ENCODE measurements around the gene MS4A2.
"Not testable (repeated sequence)": the region's sequence is repeated elsewhere in the genome, so short reads cannot be mapped to it uniquely, and the experiment has no call there.

MS4A2 gene

GRCh38 chr11:60101368-60101767 lies 12.9 kb downstream of the MS4A2 start:
- DNase-seq (ENCODE audit: low read depth): not testable (repeated sequence)

GRCh38 chr11:60104471-60105115 lies 16.1 kb downstream of the MS4A2 start:
- not testable (repeated sequence) for DNase-seq (ENCODE audit: low read depth)

- not testable (repeated sequence) for DNase-seq (ENCODE audit: low read depth)
Observed at GRCh38 chr11:60108631-60109030, 20.2 kb downstream of the MS4A2 start.

- DNase-seq (ENCODE audit: low read depth): no peak
Observed at GRCh38 chr11:60111793-60112192, 23.3 kb downstream of the MS4A2 start.

- DNase-seq (ENCODE audit: low read depth): no peak
Observed at GRCh38 chr11:60116996-60117790, 28.7 kb downstream of the MS4A2 start.

GRCh38 chr11:60118338-60118737 lies 29.9 kb downstream of the MS4A2 start:
- no peak for DNase-seq (ENCODE audit: low read depth)

- DNase-seq (ENCODE audit: low read depth): no peak
Observed at GRCh38 chr11:60119710-60120109, 31.2 kb downstream of the MS4A2 start.

- no peak for DNase-seq (ENCODE audit: low read depth)
Observed at GRCh38 chr11:60121264-60121663, 32.8 kb downstream of the MS4A2 start.

- no peak for DNase-seq (ENCODE audit: low read depth)
Observed at GRCh38 chr11:60122414-60123036, 34.1 kb downstream of the MS4A2 start.

- DNase-seq (ENCODE audit: low read depth): no peak
Observed at GRCh38 chr11:60124802-60125432, 36.5 kb downstream of the MS4A2 start.

GRCh38 chr11:60125956-60126585 lies 37.6 kb downstream of the MS4A2 start:
- DNase-seq (ENCODE audit: low read depth): no peak

- no peak for DNase-seq (ENCODE audit: low read depth)
Observed at GRCh38 chr11:60127311-60127811, 38.9 kb downstream of the MS4A2 start.

- DNase-seq (ENCODE audit: low read depth): no peak
Observed at GRCh38 chr11:60128376-60128775, 39.9 kb downstream of the MS4A2 start.

GRCh38 chr11:60128866-60129265 lies 40.4 kb downstream of the MS4A2 start:
- not testable (repeated sequence) for DNase-seq (ENCODE audit: low read depth)

- DNase-seq (ENCODE audit: low read depth): no peak
Observed at GRCh38 chr11:60129853-60130252, 41.4 kb downstream of the MS4A2 start.

GRCh38 chr11:60130496-60130895 lies 42.0 kb downstream of the MS4A2 start:
- DNase-seq (ENCODE audit: low read depth): peak; percentile 15

GRCh38 chr11:60131912-60132311 lies 43.4 kb downstream of the MS4A2 start:
- no peak for DNase-seq (ENCODE audit: low read depth)

- DNase-seq (ENCODE audit: low read depth): no peak
Observed at GRCh38 chr11:60133917-60134316, 45.5 kb downstream of the MS4A2 start.

GRCh38 chr11:60143768-60144167 lies 55.3 kb downstream of the MS4A2 start:
- DNase-seq (ENCODE audit: low read depth): no peak

- no peak for DNase-seq (ENCODE audit: low read depth)
Observed at GRCh38 chr11:60145677-60146076, 57.2 kb downstream of the MS4A2 start.

Measured in HS-27A (cell line).